ENCODE measurements around the gene GUK1. TPM values are rescaled to one million over a fixed set of nuclear protein-coding genes. Genes with fewer than 3 reads are reported as not detected.

The GUK1 gene
- total and polyA plus RNA-seq, 2 of the 8 experiments (the other 6 are each of a cell fraction or from before 2014, with no cell fraction given) = 68.5 to 183 TPM

- Histone ChIP-seq H3K36me3 (ENCODE audit: control insufficient read depth in 2 of 4, insufficient read depth in 4 of 4, low read length in 3 of 4) (peaks cover 13 to 38% (median 20%) of the 10 kb centered on the region in 4 experiments; a peak in 7 of 8 replicates), H3K9ac (replicated peaks in 1 of 4; ENCODE audit: extremely low read depth in 1 of 4, low read depth in 3 of 4, low read length in 3 of 4) (no peak overlapping the region), H3K18ac (ENCODE audit: extremely low read depth, low read length) (no peak overlapping the region), H2AFZ (ENCODE audit: low read length) (no peak overlapping the region), H3K4ac (replicated peaks; ENCODE audit: insufficient read length, low read depth, low read length) (no peak overlapping the region), H2BK12ac (ENCODE audit: low read depth, low read length) (no peak overlapping the region), H4K20me1 (replicated peaks in 1 of 2; ENCODE audit: control insufficient read depth in 1 of 2, insufficient read depth in 2 of 2, low read length in 2 of 2) (peaks cover 17 to 39% of the 10 kb centered on the region in 2 experiments), H3K4me3 (ENCODE audit: extremely low read depth in 1 of 4, insufficient read depth in 2 of 4, low read depth in 3 of 4, low read length in 4 of 4) (0 out of 8 replicates have a peak overlapping the region, but pooled peaks of 1 of the 4 experiments have one; percentile 92), H3K27me3 (replicated peaks in 1 of 4; ENCODE audit: control insufficient read depth in 3 of 4, extremely low read depth in 1 of 4, insufficient read depth in 3 of 4, low read length in 3 of 4) (no peaks in the 10 kb centered on the region; a peak in 1 of 7 replicates), H3K23ac (ENCODE audit: insufficient read length) (no peak overlapping the region), H2AK5ac (ENCODE audit: low read depth, low read length) (no peak overlapping the region), H3K79me1 (ENCODE audit: low read depth, low read length) (peaks cover 16% of the 10 kb centered on the region), H2BK20ac (ENCODE audit: low read length) (no peak overlapping the region), H3K23me2 (ENCODE audit: low read depth, low read length) (peaks cover 6% of the 10 kb centered on the region; the same call in 1 of the 2 replicates), H4K91ac (replicated peaks; ENCODE audit: insufficient read length, low read length) (no peak overlapping the region), H3K14ac (ENCODE audit: insufficient read length) (no peak overlapping the region), H3K9me3 (ENCODE audit: insufficient read depth in 2 of 2, low read depth in 1 of 2, low read length in 1 of 2) (no peaks in the 10 kb centered on the region), H2BK5ac (ENCODE audit: low read depth, low read length) (no peak overlapping the region), H2BK15ac (ENCODE audit: low read length) (no peak overlapping the region), H3K27ac (ENCODE audit: low read depth, low read length) (no peak overlapping the region), H3K56ac (replicated peaks; ENCODE audit: insufficient read length, low read depth, low read length) (no peak overlapping the region), H4K8ac (ENCODE audit: extremely low read depth, insufficient read depth, low read length) (no peak overlapping the region; the same call in none of the 2 replicates), H4K5ac (ENCODE audit: insufficient read length, low read depth, low read length) (no peak overlapping the region), H3K4me1 (replicated peaks in 1 of 4; ENCODE audit: control insufficient read depth in 3 of 4, insufficient read depth in 4 of 4, low read length in 3 of 4) (peaks cover 0 to 2% (median 0%) of the 10 kb centered on the region in 4 experiments; a peak in 1 of 7 replicates), H3K4me2 (ENCODE audit: insufficient read depth in 1 of 2, low read depth in 2 of 2, low read length in 2 of 2) (no peak overlapping the region; a peak in 1 of 4 replicates), H2BK120ac (replicated peaks; ENCODE audit: low read depth, low read length) (no peak overlapping the region), H3K79me2 (ENCODE audit: control insufficient read depth in 1 of 2, insufficient read depth in 2 of 2, low read length in 2 of 2) (peaks cover 0 to 12% of the 10 kb centered on the region in 2 experiments; a peak in 2 of 4 replicates)
- 94% methylated on average over 12 of the region's 12 CpGs; no CpG with 5 or more reads in 1 of the 2 experiments for WGBS, 2 experiments (ENCODE audit: extremely low coverage in 1 of 2, insufficient coverage in 1 of 2, insufficient read length in 1 of 2, insufficient replicate concordance in 2 of 2, low coverage in 1 of 2, low lambda C conversion rate in 2 of 2, missing lambda C conversion rate in 1 of 2)
- DNase-seq (ENCODE audit: low read depth in 1 of 2, low spot score in 2 of 2) (peak in 1 of 2 experiments; percentile 37), FAIRE-seq (no peak)
- POLR2A ChIA-PET (ENCODE audit: partially characterized antibody) = interaction anchor here (4.2 to 5.6 kb wide), 2 partner anchors 12 to 18 kb away, joined by 27 to 53 read pairs; partner anchors contain the start of gene ARF1
- CTCF ChIA-PET (ENCODE audit: partially characterized antibody) = interaction anchor here (1.1 to 3.8 kb wide), 3 partner anchors 10 to 102 kb away, joined by 4 to 13 read pairs (median 8); no protein-coding TSS in a partner anchor
- TF ChIP-seq SP4 (IDR thresholded peaks at IDR 0.05; ENCODE audit: low read length) (no peak), TCF12 (IDR thresholded peaks at IDR 0.05; ENCODE audit: low read depth, low read length) (no peak), CTCF (IDR thresholded peaks at IDR 0.05; ENCODE audit: control extremely low read depth in 1 of 3, insufficient read depth in 1 of 3, low read depth in 1 of 3, low read length in 3 of 3) (no peak), POU5F1 (IDR thresholded peaks at IDR 0.05; ENCODE audit: low read depth, low read length) (no peak), BCL11A (IDR thresholded peaks at IDR 0.05; ENCODE audit: low read depth in 2 of 2, low read length in 2 of 2) (no peak), JUND (IDR thresholded peaks at IDR 0.05; ENCODE audit: low read length) (no peak), BRCA1 (IDR thresholded peaks at IDR 0.05; ENCODE audit: low read depth, low read length) (no peak), CEBPB (IDR thresholded peaks at IDR 0.05; ENCODE audit: low read depth, low read length) (no peak), TBP (IDR thresholded peaks at IDR 0.05; ENCODE audit: low read depth, low read length) (no peak)
Measured at GRCh38 chr1:228100822-228101613, 39.1 kb upstream of the GUK1 start.
